Measurements from ENCODE around the gene ADIPOQ. TPM values are rescaled to one million over a fixed set of nuclear protein-coding genes. Genes with fewer than 3 reads are reported as not detected.
"Not testable (repeated sequence)": the region's sequence is repeated elsewhere in the genome, so short reads cannot be mapped to it uniquely, and the experiment has no call there.

The ADIPOQ gene
- total and polyA plus RNA-seq, 7 donors = 0.54 to 53.5 (median 1.3) TPM; not detected in 1

GRCh38 chr3:186869253-186870100 lies 27.0 kb downstream of the ADIPOQ start:
- intact Hi-C loops (cut with DNase I) = no loop called here
- WGBS, 2 donors = 25 to 61% methylated on average over 2 of the region's 2 CpGs

GRCh38 chr3:186870421-186871201 lies 28.1 kb downstream of the ADIPOQ start:
- intact Hi-C loops (cut with DNase I) = no loop called here
- Histone ChIP-seq H3K27ac (no peak overlapping the region), H3K27me3 (no peaks in the 10 kb centered on the region), H3K4me1 (no peaks in the 10 kb centered on the region), H3K36me3 (no peaks in the 10 kb centered on the region), H3K9me3 (no peaks in the 10 kb centered on the region), H3K4me3 (no peak overlapping the region)
- no peak for DNase-seq
- TF ChIP-seq EP300 (IDR thresholded peaks at IDR 0.05) = no peak
- no peak for TF ChIP-seq POLR2A (IDR thresholded peaks at IDR 0.05)
- no peak for TF ChIP-seq POLR2AphosphoS5 (IDR thresholded peaks at IDR 0.05)
- TF ChIP-seq CTCF (IDR thresholded peaks at IDR 0.05) = no peak
- WGBS, 2 donors = 90 to 91% methylated on average over 5 of the region's 5 CpGs

More at GRCh38 chr3:186869253-186870100, 27.0 kb downstream of the ADIPOQ start:
- H3K27me3 ChIP-seq = no peaks in the 10 kb centered on the region
- no peaks in the 10 kb centered on the region for H3K36me3 ChIP-seq
- H3K9me3 ChIP-seq = no peaks in the 10 kb centered on the region
- no peak for TF ChIP-seq POLR2A (IDR thresholded peaks at IDR 0.05)
- TF ChIP-seq EP300 (IDR thresholded peaks at IDR 0.05) = no peak
- TF ChIP-seq CTCF (IDR thresholded peaks at IDR 0.05) = no peak
- TF ChIP-seq POLR2AphosphoS5 (IDR thresholded peaks at IDR 0.05) = no peak
- no peaks in the 10 kb centered on the region for H3K4me1 ChIP-seq
- no peak overlapping the region for H3K4me3 ChIP-seq
- DNase-seq = no peak
- no peak overlapping the region for H3K27ac ChIP-seq

- H3K27me3 ChIP-seq = no peaks in the 10 kb centered on the region
- DNase-seq = no peak
- no peaks in the 10 kb centered on the region for H3K9me3 ChIP-seq
- H3K4me3 ChIP-seq = no peak overlapping the region
- no peaks in the 10 kb centered on the region for H3K4me1 ChIP-seq
- intact Hi-C loops (cut with DNase I) = no loop called here
- TF ChIP-seq EP300 (IDR thresholded peaks at IDR 0.05) (no peak), POLR2AphosphoS5 (IDR thresholded peaks at IDR 0.05) (peak in 1 of 4 donors; percentile 15), CTCF (IDR thresholded peaks at IDR 0.05) (no peak), POLR2A (IDR thresholded peaks at IDR 0.05) (no peak)
- no peak overlapping the region for H3K27ac ChIP-seq
- WGBS, 2 donors = 57 to 66% methylated on average over 2 of the region's 2 CpGs
- no peaks in the 10 kb centered on the region for H3K36me3 ChIP-seq
Observed at GRCh38 chr3:186871403-186871924, 29.0 kb downstream of the ADIPOQ start.

GRCh38 chr3:186873796-186874195 lies 31.3 kb downstream of the ADIPOQ start:
- H3K27me3 ChIP-seq; H3K9me3 ChIP-seq; intact Hi-C loops (cut with DNase I); H3K4me1 ChIP-seq; H3K36me3 ChIP-seq; H3K27ac ChIP-seq; H3K4me3 ChIP-seq; DNase-seq: not testable (repeated sequence)
- whole genome bisulfite sequencing, 2 donors = 94 to 95% methylated on average over 28 to 29 of the region's 30 CpGs

GRCh38 chr3:186874216-186874615 lies 31.7 kb downstream of the ADIPOQ start:
- H3K4me1 ChIP-seq; H3K9me3 ChIP-seq; intact Hi-C loops (cut with DNase I); H3K4me3 ChIP-seq; H3K27ac ChIP-seq; H3K27me3 ChIP-seq; DNase-seq; H3K36me3 ChIP-seq: not testable (repeated sequence)
- WGBS, 2 donors = 94 to 98% methylated on average over 11 to 22 of the region's 24 CpGs

- H3K4me3 ChIP-seq; intact Hi-C loops (cut with DNase I); H3K36me3 ChIP-seq; H3K27me3 ChIP-seq; H3K9me3 ChIP-seq; DNase-seq; H3K27ac ChIP-seq; H3K4me1 ChIP-seq: not testable (repeated sequence)
- 82 to 83% methylated on average over 2 of the region's 4 CpGs for WGBS, 2 donors
Observed at GRCh38 chr3:186874841-186875240, 32.3 kb downstream of the ADIPOQ start.

Measured in sigmoid colon (tissue), 7 donors.